Activated T-cell treated with anti-CD3 and anti-CD28 coated beads for 4 hours (primary cell): ENCODE results near the gene SORCS2.

ENCODE experiments used
- DNase-seq: peaks from one replicate; pipeline ENCODE4 v3.0.0-alpha.2; 2020

SORCS2 gene

GRCh38 chr4:7330031-7330596 is 137.8 kb downstream of the SORCS2 start:
- no peak for DNase-seq

GRCh38 chr4:7330811-7331681 is 138.7 kb downstream of the SORCS2 start:
- DNase-seq: no peak

- no peak for DNase-seq
Measured at GRCh38 chr4:7331682-7332000, 139.3 kb downstream of the SORCS2 start.

GRCh38 chr4:7332216-7333023 is 140.1 kb downstream of the SORCS2 start:
- no peak for DNase-seq

GRCh38 chr4:7333024-7333780 is 140.9 kb downstream of the SORCS2 start:
- DNase-seq: no peak

GRCh38 chr4:7333801-7334421 is 141.6 kb downstream of the SORCS2 start:
- DNase-seq: no peak

- no peak for DNase-seq
Measured at GRCh38 chr4:7334521-7335275, 142.4 kb downstream of the SORCS2 start.

GRCh38 chr4:7335344-7336066 is 143.2 kb downstream of the SORCS2 start:
- peak; percentile 1 for DNase-seq

GRCh38 chr4:7336067-7336569 is 143.8 kb downstream of the SORCS2 start:
- DNase-seq: no peak

- DNase-seq: no peak
Measured at GRCh38 chr4:7336732-7337131, 144.4 kb downstream of the SORCS2 start.

- no peak for DNase-seq
Measured at GRCh38 chr4:7337196-7338058, 145.1 kb downstream of the SORCS2 start.

- no peak for DNase-seq
Measured at GRCh38 chr4:7338059-7338452, 145.7 kb downstream of the SORCS2 start.

- DNase-seq: no peak
Measured at GRCh38 chr4:7338876-7339623, 146.7 kb downstream of the SORCS2 start.

- no peak for DNase-seq
Measured at GRCh38 chr4:7339751-7340552, 147.6 kb downstream of the SORCS2 start.

- no peak for DNase-seq
Measured at GRCh38 chr4:7340553-7341433, 148.5 kb downstream of the SORCS2 start.

- no peak for DNase-seq
Measured at GRCh38 chr4:7341491-7342222, 149.3 kb downstream of the SORCS2 start.
